ENCODE measurements around the gene SLC23A1. TPM values are rescaled to one million over a fixed set of nuclear protein-coding genes. Genes with fewer than 3 reads are reported as not detected.

SLC23A1 gene
- total and polyA plus RNA-seq, 2 experiments from 2014 or later, result 3.3 to 13.4 TPM

DNA sequence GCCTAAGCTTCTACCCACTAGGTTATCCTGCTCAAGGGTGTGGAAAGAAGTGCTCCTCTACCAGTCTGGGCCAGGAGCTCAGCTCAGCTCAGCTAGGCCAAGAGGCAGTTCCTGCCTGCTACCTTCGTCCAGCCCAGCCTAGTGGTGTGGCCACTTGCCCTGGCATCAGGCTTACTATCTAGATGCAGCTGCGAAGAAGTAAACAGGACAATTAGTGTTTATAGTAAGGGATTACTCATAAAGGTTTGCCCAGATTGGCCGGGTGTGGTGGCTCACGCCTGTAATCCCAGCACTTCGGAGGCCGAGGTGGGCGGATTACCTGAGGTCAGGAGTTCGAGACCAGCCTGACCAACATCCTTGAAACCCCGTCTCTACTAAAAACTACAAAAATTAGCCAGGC, 33.6 kb upstream of the SLC23A1 start:
- DNase-seq (ENCODE audit: low spot score), result no peak
- 84% methylated on average over 9 of the region's 9 CpGs for WGBS (ENCODE audit: low lambda C conversion rate, missing lambda C conversion rate)

DNA sequence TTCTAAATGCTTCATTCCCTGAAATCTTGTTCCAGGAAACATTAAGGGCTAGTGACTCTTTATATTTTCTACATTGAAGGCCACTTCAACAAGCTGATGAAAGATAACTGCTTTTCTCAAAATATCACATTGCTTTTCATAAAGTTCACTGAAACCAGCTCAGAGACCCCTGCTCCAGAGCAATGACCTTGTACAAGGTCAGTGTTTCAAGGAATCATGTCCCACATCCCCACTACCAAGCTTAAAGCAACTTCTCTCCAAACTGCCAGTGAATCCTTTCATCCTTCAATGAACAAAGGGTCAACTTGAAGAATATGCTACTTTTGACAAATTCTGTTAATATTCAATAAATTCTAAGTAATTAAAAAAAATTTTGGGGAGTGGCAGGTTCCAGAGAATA, 32.8 kb upstream of the SLC23A1 start:
- no peaks in the 10 kb centered on the region for H3K79me2 ChIP-seq
- no peaks in the 10 kb centered on the region for H4K20me1 ChIP-seq (ENCODE audit: insufficient read depth, poor library complexity, severe bottlenecking)
- TF ChIP-seq EZH2phosphoT487 (IDR thresholded peaks at IDR 0.05; ENCODE audit: low read depth, severe bottlenecking, unreplicated experiment), result no peak
- TF ChIP-seq EZH2 (IDR thresholded peaks at IDR 0.05; ENCODE audit: borderline replicate concordance), result no peak
- H3K27me3 ChIP-seq, result no peaks in the 10 kb centered on the region
- H3K27ac ChIP-seq, result no peak overlapping the region
- no peaks in the 10 kb centered on the region for H3K9me2 ChIP-seq (replicated peaks; ENCODE audit: insufficient read depth)
- H3K4me2 ChIP-seq, result no peak overlapping the region
- H3K36me3 ChIP-seq (replicated peaks; ENCODE audit: insufficient read depth, low read depth), result no peaks in the 10 kb centered on the region
- no peak overlapping the region for H3K4me3 ChIP-seq
- no peak for DNase-seq (ENCODE audit: low spot score)
- no peaks in the 10 kb centered on the region for H3K9me3 ChIP-seq (ENCODE audit: low read depth)
- peaks cover 21% of the 10 kb centered on the region for H3K4me1 ChIP-seq (ENCODE audit: insufficient read depth)
- no peak overlapping the region for H2AFZ ChIP-seq

More for the DNA sequence above, 33.6 kb upstream of the SLC23A1 start:
- no peaks in the 10 kb centered on the region for H3K9me2 ChIP-seq (replicated peaks; ENCODE audit: insufficient read depth)
- TF ChIP-seq EZH2phosphoT487 (IDR thresholded peaks at IDR 0.05; ENCODE audit: low read depth, severe bottlenecking, unreplicated experiment) (no peak), EZH2 (IDR thresholded peaks at IDR 0.05; ENCODE audit: borderline replicate concordance) (no peak)
- TF ChIP-seq, protein P1, sequence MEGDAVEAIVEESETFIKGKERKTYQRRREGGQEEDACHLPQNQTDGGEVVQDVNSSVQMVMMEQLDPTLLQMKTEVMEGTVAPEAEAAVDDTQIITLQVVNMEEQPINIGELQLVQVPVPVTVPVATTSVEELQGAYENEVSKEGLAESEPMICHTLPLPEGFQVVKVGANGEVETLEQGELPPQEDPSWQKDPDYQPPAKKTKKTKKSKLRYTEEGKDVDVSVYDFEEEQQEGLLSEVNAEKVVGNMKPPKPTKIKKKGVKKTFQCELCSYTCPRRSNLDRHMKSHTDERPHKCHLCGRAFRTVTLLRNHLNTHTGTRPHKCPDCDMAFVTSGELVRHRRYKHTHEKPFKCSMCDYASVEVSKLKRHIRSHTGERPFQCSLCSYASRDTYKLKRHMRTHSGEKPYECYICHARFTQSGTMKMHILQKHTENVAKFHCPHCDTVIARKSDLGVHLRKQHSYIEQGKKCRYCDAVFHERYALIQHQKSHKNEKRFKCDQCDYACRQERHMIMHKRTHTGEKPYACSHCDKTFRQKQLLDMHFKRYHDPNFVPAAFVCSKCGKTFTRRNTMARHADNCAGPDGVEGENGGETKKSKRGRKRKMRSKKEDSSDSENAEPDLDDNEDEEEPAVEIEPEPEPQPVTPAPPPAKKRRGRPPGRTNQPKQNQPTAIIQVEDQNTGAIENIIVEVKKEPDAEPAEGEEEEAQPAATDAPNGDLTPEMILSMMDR (IDR thresholded peaks at IDR 0.05; ENCODE audit: poor library complexity), result no peak
- H3K79me2 ChIP-seq, result no peaks in the 10 kb centered on the region
- no peaks in the 10 kb centered on the region for H4K20me1 ChIP-seq (ENCODE audit: insufficient read depth, poor library complexity, severe bottlenecking)
- H3K4me1 ChIP-seq (ENCODE audit: insufficient read depth), result peaks cover 21% of the 10 kb centered on the region
- no peak overlapping the region for H3K4me3 ChIP-seq
- H3K9me3 ChIP-seq (ENCODE audit: low read depth), result no peaks in the 10 kb centered on the region
- H3K27ac ChIP-seq, result no peak overlapping the region
- H2AFZ ChIP-seq, result no peak overlapping the region
- H3K27me3 ChIP-seq, result no peaks in the 10 kb centered on the region
- no peaks in the 10 kb centered on the region for H3K36me3 ChIP-seq (replicated peaks; ENCODE audit: insufficient read depth, low read depth)
- peak overlapping the region; percentile 2 for H3K4me2 ChIP-seq

DNA sequence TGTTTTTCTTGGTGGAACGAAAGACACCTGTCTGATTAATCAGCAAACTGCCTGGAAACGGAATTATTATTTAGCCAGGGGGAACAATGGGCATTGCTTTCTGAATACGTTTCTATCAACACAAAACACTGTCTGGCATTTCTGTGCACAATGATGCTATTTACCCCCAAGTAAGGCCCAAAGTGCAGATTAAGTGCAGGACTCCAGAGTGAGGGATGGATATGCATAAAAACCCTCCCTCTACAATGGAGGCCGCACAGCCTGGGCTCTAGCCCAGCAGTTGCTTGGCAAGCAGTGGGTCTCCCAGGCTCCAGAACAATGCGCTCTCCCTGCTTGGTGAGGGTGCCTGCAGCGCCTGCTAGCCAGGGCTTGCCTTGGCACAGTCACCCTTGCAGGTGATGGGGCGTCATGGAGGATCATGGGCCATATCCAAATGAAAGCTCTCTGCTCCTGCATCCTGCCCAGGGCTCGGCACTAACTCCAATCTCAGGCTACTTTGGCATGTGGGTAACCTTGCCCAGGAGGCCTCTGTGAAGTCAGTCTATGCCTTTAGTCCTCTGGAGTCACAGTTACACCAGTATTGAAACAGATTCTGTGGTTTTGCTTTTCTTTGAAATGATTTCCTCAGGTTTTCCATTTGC, 32.2 kb upstream of the SLC23A1 start:
- no peaks in the 10 kb centered on the region for H3K9me2 ChIP-seq (replicated peaks; ENCODE audit: insufficient read depth)
- no peaks in the 10 kb centered on the region for H3K79me2 ChIP-seq
- no peak overlapping the region for H3K4me3 ChIP-seq
- TF ChIP-seq, protein P1 (IDR thresholded peaks at IDR 0.05; ENCODE audit: poor library complexity), result no peak
- no peak for TF ChIP-seq EZH2 (IDR thresholded peaks at IDR 0.05; ENCODE audit: borderline replicate concordance)
- TF ChIP-seq EZH2phosphoT487 (IDR thresholded peaks at IDR 0.05; ENCODE audit: low read depth, severe bottlenecking, unreplicated experiment), result no peak
- no peak for DNase-seq (ENCODE audit: low spot score)
- H3K27ac ChIP-seq, result no peak overlapping the region
- H3K4me1 ChIP-seq (ENCODE audit: insufficient read depth), result peaks cover 21% of the 10 kb centered on the region
- no peaks in the 10 kb centered on the region for H3K36me3 ChIP-seq (replicated peaks; ENCODE audit: insufficient read depth, low read depth)
- H4K20me1 ChIP-seq (ENCODE audit: insufficient read depth, poor library complexity, severe bottlenecking), result no peaks in the 10 kb centered on the region
- WGBS (ENCODE audit: low lambda C conversion rate, missing lambda C conversion rate), result 91% methylated on average over 8 of the region's 8 CpGs
- H2AFZ ChIP-seq, result no peak overlapping the region
- no peak overlapping the region for H3K4me2 ChIP-seq
- no peaks in the 10 kb centered on the region for H3K27me3 ChIP-seq
- no peaks in the 10 kb centered on the region for H3K9me3 ChIP-seq (ENCODE audit: low read depth)

DNA sequence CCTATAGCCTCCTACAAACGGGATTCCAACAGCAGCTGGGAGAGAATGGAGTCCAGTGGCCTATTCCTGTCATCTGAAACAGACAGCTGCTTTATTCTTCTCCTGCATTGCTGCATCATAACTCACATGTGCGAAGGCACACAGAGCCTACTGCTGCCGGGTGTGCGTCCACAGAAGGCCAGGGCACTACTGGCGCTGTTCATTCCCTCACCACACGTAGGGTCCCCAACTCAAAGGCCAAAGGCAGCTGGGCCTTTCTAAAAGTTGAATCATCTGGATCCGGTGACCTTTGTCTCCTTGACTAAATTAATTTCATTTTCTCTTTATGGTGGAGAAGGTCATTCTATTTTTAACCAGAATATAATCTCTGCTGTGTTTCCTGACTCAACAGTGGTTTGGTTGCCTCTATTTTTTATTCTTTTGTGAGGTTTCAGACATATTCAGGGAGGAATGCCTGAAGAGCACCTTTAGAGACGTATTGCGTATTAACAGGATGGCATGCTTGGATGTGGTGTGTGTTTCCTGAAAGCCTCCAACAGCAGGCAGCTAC, 31.6 kb upstream of the SLC23A1 start:
- Histone ChIP-seq H3K79me2 (no peaks in the 10 kb centered on the region), H3K4me2 (no peak overlapping the region), H3K9me3 (ENCODE audit: low read depth) (no peaks in the 10 kb centered on the region), H3K9me2 (replicated peaks; ENCODE audit: insufficient read depth) (no peaks in the 10 kb centered on the region), H3K27ac (no peak overlapping the region), H3K36me3 (replicated peaks; ENCODE audit: insufficient read depth, low read depth) (no peaks in the 10 kb centered on the region), H3K27me3 (no peaks in the 10 kb centered on the region), H4K20me1 (ENCODE audit: insufficient read depth, poor library complexity, severe bottlenecking) (no peaks in the 10 kb centered on the region), H2AFZ (no peak overlapping the region), H3K4me3 (no peak overlapping the region), H3K4me1 (ENCODE audit: insufficient read depth) (peaks cover 21% of the 10 kb centered on the region)
- no peak for DNase-seq (ENCODE audit: low spot score)
- 93% methylated on average over 9 of the region's 9 CpGs for WGBS (ENCODE audit: low lambda C conversion rate, missing lambda C conversion rate)
- TF ChIP-seq EZH2phosphoT487 (IDR thresholded peaks at IDR 0.05; ENCODE audit: low read depth, severe bottlenecking, unreplicated experiment) (no peak), EZH2 (IDR thresholded peaks at IDR 0.05; ENCODE audit: borderline replicate concordance) (no peak)
- TF ChIP-seq, protein P1 (IDR thresholded peaks at IDR 0.05; ENCODE audit: poor library complexity), result no peak
